Measurements from ENCODE around the gene TECTA. TPM values are rescaled to one million over a fixed set of nuclear protein-coding genes. Genes with fewer than 3 reads are reported as not detected.

The TECTA gene
- total RNA-seq, 1 experiment from 2014 or later = 0.15 TPM

- ChIA-PET CTCF (no interaction called here), POLR2A (no interaction called here)
- DNase-seq (ENCODE audit: low read depth, low spot score) = no peak
- no peak overlapping the region for H3K27ac ChIP-seq (ENCODE audit: low read length)
- H3K9me3 ChIP-seq (ENCODE audit: control insufficient read depth, insufficient read depth, low read depth, low read length) = no peaks in the 10 kb centered on the region
- no TSS peak for BruUV-seq (replicated peaks)
- in situ Hi-C loops (cut with HindIII; ENCODE audit: low pct_unique_long_range_greater_than_20kb, low sequenced_read_pairs) = no loop called here
- intact Hi-C loops (cut with micrococcal nuclease; ENCODE audit: unreplicated experiment) = no loop called here
- no peaks in the 10 kb centered on the region for H3K36me3 ChIP-seq (ENCODE audit: control insufficient read depth, insufficient read depth, low read length)
- H3K4me3 ChIP-seq (ENCODE audit: low read depth in 2 of 2, low read length in 2 of 2) = no peak overlapping the region
- H3K27me3 ChIP-seq (ENCODE audit: control insufficient read depth, insufficient read depth, low read length) = peaks cover 9% of the 10 kb centered on the region
- H3K4me1 ChIP-seq (ENCODE audit: control insufficient read depth, insufficient read depth, low read length) = no peaks in the 10 kb centered on the region
- TF ChIP-seq REST (IDR thresholded peaks at IDR 0.05; ENCODE audit: insufficient read depth in 1 of 2, low read depth in 2 of 2, low read length in 1 of 2) = no peak
- TF ChIP-seq SIN3A (IDR thresholded peaks at IDR 0.05; ENCODE audit: borderline replicate concordance, insufficient read depth, low read depth, low read length) = no peak
- no peak for TF ChIP-seq TCF7L2 (IDR thresholded peaks at IDR 0.05; ENCODE audit: low read depth, low read length)
- TF ChIP-seq POLR2AphosphoS5 (IDR thresholded peaks at IDR 0.05; ENCODE audit: low read depth, low read length) = no peak
- TF ChIP-seq CTCF (IDR thresholded peaks at IDR 0.05) = no peak
- ATAC-seq = no peak
Measured at GRCh38 chr11:121137005-121137404, 36.0 kb downstream of the TECTA start.

GRCh38 chr11:121138259-121138658 is 37.2 kb downstream of the TECTA start:
- TF ChIP-seq REST (IDR thresholded peaks at IDR 0.05; ENCODE audit: insufficient read depth in 1 of 2, low read depth in 2 of 2, low read length in 1 of 2) = no peak
- no peak for TF ChIP-seq TCF7L2 (IDR thresholded peaks at IDR 0.05; ENCODE audit: low read depth, low read length)
- no peak for TF ChIP-seq CTCF (IDR thresholded peaks at IDR 0.05)
- TF ChIP-seq SIN3A (IDR thresholded peaks at IDR 0.05; ENCODE audit: borderline replicate concordance, insufficient read depth, low read depth, low read length) = no peak
- TF ChIP-seq POLR2AphosphoS5 (IDR thresholded peaks at IDR 0.05; ENCODE audit: low read depth, low read length) = no peak
- H3K36me3 ChIP-seq (ENCODE audit: control insufficient read depth, insufficient read depth, low read length) = no peaks in the 10 kb centered on the region
- H3K27me3 ChIP-seq (ENCODE audit: control insufficient read depth, insufficient read depth, low read length) = peaks cover 12% of the 10 kb centered on the region
- in situ Hi-C loops (cut with HindIII; ENCODE audit: low pct_unique_long_range_greater_than_20kb, low sequenced_read_pairs) = no loop called here
- ChIA-PET CTCF (no interaction called here), POLR2A (no interaction called here)
- H3K4me1 ChIP-seq (ENCODE audit: control insufficient read depth, insufficient read depth, low read length) = no peaks in the 10 kb centered on the region
- no peak for ATAC-seq
- H3K27ac ChIP-seq (ENCODE audit: low read length) = no peak overlapping the region
- intact Hi-C loops (cut with micrococcal nuclease; ENCODE audit: unreplicated experiment) = no loop called here
- DNase-seq (ENCODE audit: low read depth, low spot score) = no peak
- H3K9me3 ChIP-seq (ENCODE audit: control insufficient read depth, insufficient read depth, low read depth, low read length) = no peaks in the 10 kb centered on the region
- H3K4me3 ChIP-seq (ENCODE audit: low read depth in 2 of 2, low read length in 2 of 2) = no peak overlapping the region
- BruUV-seq (replicated peaks) = no TSS peak
